GM19452 (cell line): ENCODE data around the gene SFTPB.
"Not testable (repeated sequence)": the region's sequence is repeated elsewhere in the genome, so short reads cannot be mapped to it uniquely, and the experiment has no call there.

Source experiments
- ATAC-seq: cut with Tn5 transposase; IDR thresholded peaks from one replicate; pipeline ENCODE4 v1.9.1; 2021; ENCODE audit not compliant: unreplicated experiment

SFTPB gene

GRCh38 chr2:85668009-85668856, at the start of gene SFTPB:
Gene SFTPB, minus strand, starts transcription at chr2:85668199. Its CDS starts 16 bp downstream, at chr2:85668183.
- no peak for ATAC-seq

GRCh38 chr2:85717308-85718008, 49.5 kb upstream of the SFTPB start:
- ATAC-seq, result no peak

GRCh38 chr2:85716346-85716914, 48.4 kb upstream of the SFTPB start:
- ATAC-seq, result no peak

GRCh38 chr2:85714841-85715240, 46.8 kb upstream of the SFTPB start:
- ATAC-seq, result no peak

GRCh38 chr2:85714421-85714820, 46.4 kb upstream of the SFTPB start:
- not testable (repeated sequence) for ATAC-seq

GRCh38 chr2:85713836-85714235, 45.8 kb upstream of the SFTPB start:
- no peak for ATAC-seq

- no peak for ATAC-seq
Measured at GRCh38 chr2:85712849-85713612, 45.0 kb upstream of the SFTPB start.

- ATAC-seq, result no peak
Measured at GRCh38 chr2:85712336-85712735, 44.3 kb upstream of the SFTPB start.

GRCh38 chr2:85711578-85712060, 43.6 kb upstream of the SFTPB start:
- no peak for ATAC-seq

GRCh38 chr2:85710687-85711577, 42.9 kb upstream of the SFTPB start:
- ATAC-seq, result no peak

GRCh38 chr2:85709401-85709811, 41.4 kb upstream of the SFTPB start:
- no peak for ATAC-seq

GRCh38 chr2:85708641-85709040, 40.6 kb upstream of the SFTPB start:
- no peak for ATAC-seq

GRCh38 chr2:85707304-85707703, 39.3 kb upstream of the SFTPB start:
- ATAC-seq, result no peak

- no peak for ATAC-seq
Measured at GRCh38 chr2:85706599-85707296, 38.7 kb upstream of the SFTPB start.

GRCh38 chr2:85706063-85706462, 38.1 kb upstream of the SFTPB start:
- ATAC-seq, result no peak

GRCh38 chr2:85705680-85706039, 37.7 kb upstream of the SFTPB start:
- ATAC-seq, result no peak

- ATAC-seq, result peak; percentile 62
Measured at GRCh38 chr2:85704800-85705679, 37.0 kb upstream of the SFTPB start.

GRCh38 chr2:85704038-85704437, 36.0 kb upstream of the SFTPB start:
- no peak for ATAC-seq
